HG03520 (cell line): ENCODE measurements around the gene FAM200B.
"Not testable (repeated sequence)": the region's sequence is repeated elsewhere in the genome, so short reads cannot be mapped to it uniquely, and the experiment has no call there.

Experiments
- ATAC-seq: cut with Tn5 transposase; IDR thresholded peaks from one replicate; pipeline ENCODE4 v1.9.1; 2021; ENCODE audit warnings: mild to moderate bottlenecking, moderate library complexity; ENCODE audit not compliant: unreplicated experiment

The FAM200B gene

DNA sequence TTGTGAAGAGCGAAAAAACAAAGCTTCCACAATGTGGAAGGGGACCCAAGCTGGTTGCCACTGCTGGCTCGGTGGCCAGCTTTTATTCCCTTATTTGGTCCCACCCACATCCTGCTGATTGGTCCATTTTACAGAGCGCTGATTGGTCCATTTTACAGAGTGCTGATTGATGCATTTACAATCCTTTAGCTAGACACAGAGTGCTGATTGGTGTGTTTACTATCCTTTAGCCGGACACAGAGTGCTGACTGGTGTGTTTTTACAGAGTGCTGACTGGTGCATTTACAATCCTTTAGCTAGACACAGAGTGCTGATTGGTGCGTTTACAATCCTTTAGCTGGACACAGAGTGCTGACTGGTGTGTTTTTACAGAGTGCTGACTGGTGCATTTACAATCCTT is 51.4 kb downstream of the FAM200B start:
- not testable (repeated sequence) for ATAC-seq

DNA sequence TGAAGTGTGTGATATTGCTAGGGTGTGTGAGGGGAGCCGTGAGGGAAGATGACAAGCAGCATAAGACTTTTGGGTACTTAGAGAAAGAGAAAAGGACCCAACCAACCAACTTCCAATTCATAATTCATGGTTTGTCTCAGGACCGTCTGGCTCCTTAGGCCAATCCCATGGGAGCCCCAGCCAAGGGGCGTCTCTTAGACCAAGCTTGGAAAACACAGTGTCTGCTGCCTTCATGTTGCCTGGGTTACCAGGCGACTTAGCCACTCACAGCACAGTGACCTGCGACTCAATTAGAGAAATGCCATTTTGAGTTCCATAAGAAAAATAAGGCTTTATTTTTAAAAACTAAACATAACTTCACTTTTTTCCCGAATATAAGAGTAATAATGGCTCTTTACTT is 53.9 kb downstream of the FAM200B start:
- ATAC-seq, result no peak

DNA sequence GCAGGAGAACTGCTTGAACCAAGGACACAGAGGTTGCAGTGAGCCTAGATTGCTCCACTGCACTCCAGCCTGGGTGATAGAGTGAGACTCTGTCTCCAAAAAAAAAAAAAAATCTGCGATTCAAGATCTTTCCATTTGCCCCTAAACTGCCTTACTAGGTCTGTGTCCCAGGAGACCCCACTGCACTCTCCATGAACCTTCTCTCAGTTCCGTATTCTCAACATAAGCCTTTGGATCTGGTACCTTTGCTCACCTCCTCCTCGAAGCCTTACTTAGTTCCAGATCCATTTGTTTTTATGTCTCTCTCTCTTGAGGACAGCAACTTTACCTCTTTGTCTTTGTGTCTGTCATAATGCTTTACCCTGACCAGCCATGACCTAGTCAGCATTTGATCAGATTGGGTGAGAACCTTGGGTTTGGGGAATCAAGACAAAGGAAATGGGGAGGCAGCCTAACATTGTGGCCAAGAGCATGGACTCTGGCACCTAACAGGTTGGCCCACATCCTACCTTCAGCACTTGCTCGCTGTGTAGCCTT is 55.0 kb downstream of the FAM200B start:
- no peak for ATAC-seq

DNA sequence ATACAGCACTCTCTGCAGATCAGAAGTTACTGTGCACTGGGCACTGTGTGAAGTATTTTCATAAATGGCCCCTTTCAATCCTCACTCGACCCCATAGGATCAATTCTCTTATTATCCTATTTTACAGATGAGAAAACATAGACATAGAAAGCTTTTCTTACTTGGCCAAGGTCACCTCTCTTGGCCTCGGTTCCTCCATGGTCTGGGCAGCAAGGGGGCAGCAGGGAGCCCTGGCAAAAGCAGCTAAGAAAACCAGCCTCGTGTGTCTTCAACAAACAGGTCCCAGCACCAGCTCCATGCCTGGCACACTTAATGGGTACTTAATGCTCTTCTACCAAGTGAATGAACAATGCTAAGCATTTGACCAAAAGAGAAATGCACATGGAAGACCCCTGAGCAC is 55.6 kb downstream of the FAM200B start:
- no peak for ATAC-seq

DNA sequence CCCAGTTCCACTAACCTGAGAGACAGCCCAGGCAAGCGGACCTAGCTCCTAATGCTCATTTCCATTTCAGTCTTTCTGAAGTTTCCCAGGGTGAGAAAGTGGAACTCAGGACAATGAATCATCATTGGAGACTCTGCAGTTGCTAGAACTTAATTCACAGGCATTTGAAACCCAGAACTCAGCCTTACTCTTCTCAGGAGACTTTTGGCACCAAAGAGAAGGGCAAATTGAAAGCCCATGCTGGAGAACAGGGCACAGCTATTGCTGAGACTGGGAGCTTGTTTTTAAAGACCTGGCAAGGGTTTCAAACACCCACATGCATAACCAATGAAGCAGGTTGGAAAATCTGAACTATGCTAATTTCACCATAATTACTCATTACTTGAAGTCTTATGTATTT is 57.2 kb downstream of the FAM200B start:
- no peak for ATAC-seq
